GM04503 (cell line): ENCODE data around the gene DPF3.

ENCODE experiments used
- DNase-seq: peaks from one replicate; pipeline ENCODE4 v3.0.0-alpha.2; 2012; ENCODE audit warnings: low read depth

DPF3 gene

GRCh38 chr14:72742118-72742837, 151.6 kb downstream of the DPF3 start:
- no peak for DNase-seq

- no peak for DNase-seq
Observed at GRCh38 chr14:72741826-72742117, 152.1 kb downstream of the DPF3 start.

- no peak for DNase-seq
Observed at GRCh38 chr14:72740966-72741825, 152.7 kb downstream of the DPF3 start.

- DNase-seq = no peak
Observed at GRCh38 chr14:72740504-72740961, 153.4 kb downstream of the DPF3 start.

GRCh38 chr14:72739446-72740405, 154.2 kb downstream of the DPF3 start:
- DNase-seq = no peak

- DNase-seq = no peak
Observed at GRCh38 chr14:72738161-72738611, 155.7 kb downstream of the DPF3 start.

- no peak for DNase-seq
Observed at GRCh38 chr14:72737560-72737943, 156.3 kb downstream of the DPF3 start.

GRCh38 chr14:72736786-72737559, 156.9 kb downstream of the DPF3 start:
- peak; percentile 55 for DNase-seq

GRCh38 chr14:72736308-72736707, 157.6 kb downstream of the DPF3 start:
- peak; percentile 83 for DNase-seq

- no peak for DNase-seq
Observed at GRCh38 chr14:72732022-72732780, 161.7 kb downstream of the DPF3 start.

- no peak for DNase-seq
Observed at GRCh38 chr14:72731252-72732020, 162.5 kb downstream of the DPF3 start.

- no peak for DNase-seq
Observed at GRCh38 chr14:72730468-72730867, 163.4 kb downstream of the DPF3 start.

GRCh38 chr14:72726444-72726843, 167.5 kb downstream of the DPF3 start:
- DNase-seq = no peak

GRCh38 chr14:72723858-72724530, 169.9 kb downstream of the DPF3 start:
- no peak for DNase-seq

GRCh38 chr14:72722201-72722785, 171.6 kb downstream of the DPF3 start:
- no peak for DNase-seq

GRCh38 chr14:72721083-72721482, 172.8 kb downstream of the DPF3 start:
- DNase-seq = no peak

GRCh38 chr14:72717220-72717619, 176.7 kb downstream of the DPF3 start:
- DNase-seq = no peak

- no peak for DNase-seq
Observed at GRCh38 chr14:72716476-72716875, 177.4 kb downstream of the DPF3 start.

- no peak for DNase-seq
Observed at GRCh38 chr14:72715850-72716228, 178.1 kb downstream of the DPF3 start.
